PFSK-1 (cell line): Measurements from ENCODE around the gene OR2T1.

Experiments used
- FOXP2 ChIP-seq: optimal IDR thresholded peaks from 2 replicates; pipeline ENCODE3; 2011; ENCODE audit warnings: borderline replicate concordance, control low read depth, inconsistent platforms; ENCODE audit not compliant: insufficient read depth; ENCODE audit errors: extremely low read length, extremely low read depth
- POLR2AphosphoS5 ChIP-seq: IDR thresholded peaks from 2 replicates; pipeline ENCODE4 v1.6.1; 2012; ENCODE audit warnings: low read depth, mild to moderate bottlenecking, control low read depth, low read length, moderate library complexity
- SIN3A ChIP-seq: IDR thresholded peaks from 2 replicates; pipeline ENCODE4 v1.6.1; 2012; ENCODE audit warnings: mild to moderate bottlenecking, low read length, moderate library complexity, borderline replicate concordance; ENCODE audit not compliant: insufficient read depth
- TAF1 ChIP-seq: IDR thresholded peaks from 2 replicates; pipeline ENCODE4 v1.6.1; 2012; ENCODE audit warnings: low read length, control low read depth, borderline replicate concordance; ENCODE audit not compliant: insufficient read depth
- TF ChIP-seq, protein P1 (sequence below), 2 experiments: IDR thresholded peaks; 2 replicates each; pipeline versions ENCODE4 v1.6.1 to v1.8.0; 2011 to 2012; ENCODE audit warnings: low read depth in 2 of 2, low read length in 2 of 2, control low read depth in 1 of 2, inconsistent platforms in 1 of 2, mild to moderate bottlenecking in 1 of 2, moderate library complexity in 1 of 2; ENCODE audit not compliant: insufficient read depth in 1 of 2

OR2T1 gene

DNA sequence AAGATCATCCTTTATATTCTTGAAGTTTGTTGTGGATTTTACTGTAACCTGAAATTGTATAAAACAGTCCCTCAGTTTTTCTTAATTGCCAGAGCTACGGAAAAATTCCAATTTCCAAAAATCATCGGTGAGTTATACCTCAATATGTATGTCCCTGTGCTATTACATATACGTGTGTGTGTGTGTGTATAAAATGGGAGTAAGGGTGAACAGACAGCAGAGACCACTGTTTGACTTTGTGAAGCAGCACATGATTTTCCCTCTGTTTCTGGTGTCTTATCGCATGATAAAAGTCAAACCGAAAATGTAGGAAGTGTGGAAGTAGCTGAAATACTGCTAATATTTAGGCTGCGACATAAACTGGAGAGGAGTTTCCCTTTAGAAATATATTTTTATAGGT lies 1.2 kb downstream of the OR2T1 start:
- TF ChIP-seq FOXP2 (no peak), POLR2AphosphoS5 (no peak), TAF1 (no peak), SIN3A (no peak)
- TF ChIP-seq, protein P1, sequence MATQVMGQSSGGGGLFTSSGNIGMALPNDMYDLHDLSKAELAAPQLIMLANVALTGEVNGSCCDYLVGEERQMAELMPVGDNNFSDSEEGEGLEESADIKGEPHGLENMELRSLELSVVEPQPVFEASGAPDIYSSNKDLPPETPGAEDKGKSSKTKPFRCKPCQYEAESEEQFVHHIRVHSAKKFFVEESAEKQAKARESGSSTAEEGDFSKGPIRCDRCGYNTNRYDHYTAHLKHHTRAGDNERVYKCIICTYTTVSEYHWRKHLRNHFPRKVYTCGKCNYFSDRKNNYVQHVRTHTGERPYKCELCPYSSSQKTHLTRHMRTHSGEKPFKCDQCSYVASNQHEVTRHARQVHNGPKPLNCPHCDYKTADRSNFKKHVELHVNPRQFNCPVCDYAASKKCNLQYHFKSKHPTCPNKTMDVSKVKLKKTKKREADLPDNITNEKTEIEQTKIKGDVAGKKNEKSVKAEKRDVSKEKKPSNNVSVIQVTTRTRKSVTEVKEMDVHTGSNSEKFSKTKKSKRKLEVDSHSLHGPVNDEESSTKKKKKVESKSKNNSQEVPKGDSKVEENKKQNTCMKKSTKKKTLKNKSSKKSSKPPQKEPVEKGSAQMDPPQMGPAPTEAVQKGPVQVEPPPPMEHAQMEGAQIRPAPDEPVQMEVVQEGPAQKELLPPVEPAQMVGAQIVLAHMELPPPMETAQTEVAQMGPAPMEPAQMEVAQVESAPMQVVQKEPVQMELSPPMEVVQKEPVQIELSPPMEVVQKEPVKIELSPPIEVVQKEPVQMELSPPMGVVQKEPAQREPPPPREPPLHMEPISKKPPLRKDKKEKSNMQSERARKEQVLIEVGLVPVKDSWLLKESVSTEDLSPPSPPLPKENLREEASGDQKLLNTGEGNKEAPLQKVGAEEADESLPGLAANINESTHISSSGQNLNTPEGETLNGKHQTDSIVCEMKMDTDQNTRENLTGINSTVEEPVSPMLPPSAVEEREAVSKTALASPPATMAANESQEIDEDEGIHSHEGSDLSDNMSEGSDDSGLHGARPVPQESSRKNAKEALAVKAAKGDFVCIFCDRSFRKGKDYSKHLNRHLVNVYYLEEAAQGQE (IDR thresholded peaks at IDR 0.05; ENCODE audit: insufficient read depth in 1 of 2, low read depth in 2 of 2, low read length in 2 of 2), result no peak

GRCh38 chr1:248406721-248407692 lies 4.2 kb downstream of the OR2T1 start:
- TF ChIP-seq TAF1, result no peak
- TF ChIP-seq FOXP2, result no peak
- no peak for TF ChIP-seq POLR2AphosphoS5
- TF ChIP-seq, protein P1 (IDR thresholded peaks at IDR 0.05; ENCODE audit: insufficient read depth in 1 of 2, low read depth in 2 of 2, low read length in 2 of 2), result no peak

DNA sequence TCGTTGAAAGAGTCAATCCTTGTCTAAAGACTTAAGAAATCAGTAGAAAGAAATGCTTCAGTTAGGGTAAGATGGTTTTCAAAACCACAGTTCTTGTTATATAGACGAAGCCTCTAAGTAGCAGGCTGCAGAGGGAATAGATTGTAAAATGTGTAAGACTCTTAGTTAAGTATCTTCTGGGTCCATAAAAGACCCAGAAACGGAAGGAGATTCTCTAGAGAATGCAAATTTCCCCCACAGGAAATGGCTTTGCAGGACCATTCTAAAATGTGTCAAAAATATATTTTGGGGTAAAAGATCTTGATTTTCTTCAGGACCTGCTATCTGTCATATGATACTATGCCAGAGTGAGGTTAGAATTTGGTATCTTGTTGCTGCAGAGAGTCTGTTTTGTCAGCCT lies 13.4 kb downstream of the OR2T1 start:
- no peak for TF ChIP-seq SIN3A

- no peak for TF ChIP-seq SIN3A
- TF ChIP-seq FOXP2, result no peak
- no peak for TF ChIP-seq POLR2AphosphoS5
- TF ChIP-seq, protein P1 (IDR thresholded peaks at IDR 0.05; ENCODE audit: insufficient read depth in 1 of 2, low read depth in 2 of 2, low read length in 2 of 2), result no peak
- TF ChIP-seq TAF1, result no peak
Measured at GRCh38 chr1:248417854-248418253, 15.0 kb downstream of the OR2T1 start.

DNA sequence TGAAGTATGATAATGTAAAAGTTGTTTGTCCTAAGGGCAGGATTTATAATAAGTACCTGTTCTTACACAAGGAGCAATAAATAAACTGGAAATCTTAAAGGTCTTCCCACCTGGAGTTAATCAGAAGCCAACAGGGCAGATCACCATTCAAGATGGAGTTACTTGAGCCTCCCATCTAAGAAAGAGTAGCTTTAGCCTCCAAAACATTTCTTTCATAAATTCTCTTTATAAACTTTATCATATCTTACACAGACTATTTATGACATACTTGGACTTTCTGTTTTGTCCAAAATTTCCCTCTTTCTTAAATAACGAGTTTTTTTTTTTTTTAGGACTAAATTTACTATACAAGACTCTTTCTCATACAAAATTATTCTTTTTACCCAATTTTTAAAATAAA lies 18.5 kb downstream of the OR2T1 start:
- no peak for TF ChIP-seq SIN3A
- TF ChIP-seq TAF1, result no peak
- TF ChIP-seq, protein P1 (IDR thresholded peaks at IDR 0.05; ENCODE audit: insufficient read depth in 1 of 2, low read depth in 2 of 2, low read length in 2 of 2), result no peak
- TF ChIP-seq FOXP2, result no peak
- no peak for TF ChIP-seq POLR2AphosphoS5
